Astrocyte (in vitro differentiated cells and primary cell): Measurements from ENCODE around the gene CRELD1. TPM values are rescaled to one million over a fixed set of nuclear protein-coding genes. Genes with fewer than 3 reads are reported as not detected.

Experiments used
- DNase-seq: peaks from one replicate; pipeline ENCODE4 v3.0.0-alpha.2; 2010; ENCODE audit warnings: low read depth
- FAIRE-seq: peaks from 2 replicates; lab custom pipeline; 2011; peaks lifted over from hg19 to GRCh38; lab: Jason Lieb, UNC
- H2AFZ ChIP-seq: 2 replicates; pipeline ENCODE4 v1.6.0; 2012; ENCODE audit warnings: low read depth, low read length, inconsistent platforms
- H3K27ac ChIP-seq: 2 replicates; pipeline ENCODE4 v1.5.1; 2011; ENCODE audit warnings: low read depth, low read length, inconsistent platforms
- H3K27me3 ChIP-seq: 2 replicates; pipeline ENCODE4 v1.6.0; 2011; ENCODE audit warnings: low read length, inconsistent platforms; ENCODE audit not compliant: insufficient read depth
- H3K36me3 ChIP-seq: 2 replicates; pipeline ENCODE4 v1.5.1; 2011; ENCODE audit warnings: low read length, inconsistent platforms; ENCODE audit not compliant: insufficient read depth
- H3K4me1 ChIP-seq: 2 replicates; pipeline ENCODE4 v1.5.1; 2011; ENCODE audit warnings: low read length, inconsistent platforms; ENCODE audit not compliant: insufficient read depth
- H3K4me2 ChIP-seq: 2 replicates; pipeline ENCODE4 v1.6.0; 2012; ENCODE audit warnings: low read length, inconsistent platforms
- H3K4me3 ChIP-seq: 2 replicates; pipeline ENCODE4 v1.5.1; 2011; ENCODE audit warnings: low read depth, mild to moderate bottlenecking, low read length, inconsistent platforms; ENCODE audit not compliant: insufficient read depth
- H3K79me2 ChIP-seq: 2 replicates; pipeline ENCODE4 v1.6.0; 2012; ENCODE audit warnings: mild to moderate bottlenecking, low read length, inconsistent platforms; ENCODE audit not compliant: insufficient read depth
- H3K9ac ChIP-seq: 2 replicates; pipeline ENCODE4 v1.6.0; 2012; ENCODE audit warnings: mild to moderate bottlenecking, low read length, inconsistent platforms
- H3K9me3 ChIP-seq: 2 replicates; pipeline ENCODE4 v1.5.1; 2012; ENCODE audit warnings: low read depth, mild to moderate bottlenecking, low read length, inconsistent platforms; ENCODE audit not compliant: insufficient read depth
- H4K20me1 ChIP-seq: 2 replicates; pipeline ENCODE4 v1.6.0; 2012; ENCODE audit warnings: low read length, inconsistent platforms; ENCODE audit not compliant: insufficient read depth
- H3K27ac Mint-ChIP-seq: one replicate; pipeline ENCODE4 v1.8.0; 2021; ENCODE audit warnings: mild to moderate bottlenecking, mixed read lengths; ENCODE audit not compliant: unreplicated experiment
- H3K27me3 Mint-ChIP-seq: one replicate; pipeline ENCODE4 v1.8.0; 2021; ENCODE audit warnings: low read depth, mixed read lengths; ENCODE audit not compliant: unreplicated experiment
- H3K36me3 Mint-ChIP-seq: one replicate; pipeline ENCODE4 v1.8.0; 2021; ENCODE audit warnings: low read depth, mixed read lengths; ENCODE audit not compliant: unreplicated experiment
- H3K4me1 Mint-ChIP-seq: one replicate; pipeline ENCODE4 v1.8.0; 2021; ENCODE audit warnings: low read depth, mixed read lengths; ENCODE audit not compliant: unreplicated experiment
- H3K4me3 Mint-ChIP-seq: one replicate; pipeline ENCODE4 v1.8.0; 2021; ENCODE audit warnings: mild to moderate bottlenecking, moderate library complexity, mixed read lengths; ENCODE audit not compliant: unreplicated experiment
- H3K9me3 Mint-ChIP-seq: one replicate; pipeline ENCODE4 v1.8.0; 2021; ENCODE audit warnings: mild to moderate bottlenecking, mixed read lengths; ENCODE audit not compliant: unreplicated experiment
- EZH2 ChIP-seq: IDR thresholded peaks from 2 replicates; pipeline ENCODE4 v1.6.1; 2012; ENCODE audit warnings: mild to moderate bottlenecking, low read length, inconsistent platforms; ENCODE audit not compliant: insufficient read depth
- total RNA-seq: library from RNA; stranded (reverse); gene quantifications from 2 replicates; pipeline ENCODE4 v1.2.1, GENCODE V29; 2021
- TF ChIP-seq, protein P1 (sequence below): IDR thresholded peaks from 2 replicates; pipeline ENCODE4 v1.5.1; 2011; ENCODE audit warnings: low read depth, mild to moderate bottlenecking, inconsistent platforms, low read length, moderate library complexity; ENCODE audit not compliant: insufficient read depth

The CRELD1 gene
- total RNA-seq, 1 donor from 2014 or later: 18.8 TPM

DNA sequence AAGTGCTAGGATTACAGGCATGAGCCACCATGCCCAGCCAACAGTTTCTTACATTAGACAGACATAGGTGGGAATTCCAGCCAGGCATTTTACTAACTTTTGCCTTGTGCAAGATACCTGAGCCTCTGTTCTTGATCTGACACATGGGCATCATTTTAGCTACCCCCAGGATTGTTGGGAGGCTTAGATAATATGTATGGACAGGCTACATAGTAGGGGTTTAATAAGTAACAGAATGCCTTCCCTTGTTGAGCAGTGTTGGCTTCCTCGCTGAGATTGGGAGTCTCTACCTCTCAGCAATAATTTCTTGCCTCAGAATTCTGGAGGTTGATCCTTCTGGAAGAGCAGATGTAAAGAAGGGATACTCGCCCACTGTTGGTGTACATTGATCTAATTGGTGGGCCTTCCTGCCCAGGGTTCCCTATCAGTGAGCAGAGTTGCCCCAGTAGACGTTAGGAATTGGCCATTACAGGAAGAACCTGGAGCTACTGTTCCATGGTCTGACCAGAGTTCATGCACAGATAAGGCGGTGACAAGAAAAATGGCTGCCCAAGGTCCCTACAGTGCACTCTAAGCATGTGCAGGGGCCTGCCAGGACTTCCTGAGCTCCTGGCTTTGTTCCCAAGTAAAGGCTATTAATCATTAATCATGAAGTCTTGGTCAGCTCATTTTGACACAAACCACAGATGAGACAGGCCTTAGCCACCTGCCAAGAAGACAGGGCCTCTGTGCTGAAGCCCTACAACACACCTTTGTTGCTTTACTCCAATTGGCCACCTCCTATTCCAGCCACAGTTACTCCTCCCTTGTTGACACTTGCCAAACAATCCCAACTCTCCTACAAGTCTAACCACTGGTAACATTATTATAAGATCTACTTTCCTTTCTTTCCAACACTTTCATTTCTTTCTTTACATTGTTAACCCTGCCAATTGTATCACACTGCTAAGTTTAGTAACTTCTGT lies 35.9 kb upstream of the CRELD1 start:
- Mint-ChIP-seq H3K4me3 (no peak overlapping the region), H3K9me3 (no peaks in the 10 kb centered on the region), H3K36me3 (peaks cover 16% of the 10 kb centered on the region), H3K4me1 (peaks cover 36% of the 10 kb centered on the region), H3K27me3 (no peaks in the 10 kb centered on the region), H3K27ac (peak overlapping the region; percentile 16)
- Histone ChIP-seq H2AFZ (no peak overlapping the region), H3K27me3 (no peaks in the 10 kb centered on the region), H3K36me3 (peaks cover 9% of the 10 kb centered on the region), H3K4me1 (peaks cover 19% of the 10 kb centered on the region), H4K20me1 (peaks cover 28% of the 10 kb centered on the region), H3K4me2 (no peak overlapping the region), H3K9ac (no peak overlapping the region), H3K9me3 (no peaks in the 10 kb centered on the region), H3K27ac (no peak overlapping the region), H3K4me3 (no peak overlapping the region), H3K79me2 (peaks cover 10% of the 10 kb centered on the region)
- peak; percentile 53 for DNase-seq
- no peak for FAIRE-seq
- TF ChIP-seq EZH2: no peak
- TF ChIP-seq, protein P1, sequence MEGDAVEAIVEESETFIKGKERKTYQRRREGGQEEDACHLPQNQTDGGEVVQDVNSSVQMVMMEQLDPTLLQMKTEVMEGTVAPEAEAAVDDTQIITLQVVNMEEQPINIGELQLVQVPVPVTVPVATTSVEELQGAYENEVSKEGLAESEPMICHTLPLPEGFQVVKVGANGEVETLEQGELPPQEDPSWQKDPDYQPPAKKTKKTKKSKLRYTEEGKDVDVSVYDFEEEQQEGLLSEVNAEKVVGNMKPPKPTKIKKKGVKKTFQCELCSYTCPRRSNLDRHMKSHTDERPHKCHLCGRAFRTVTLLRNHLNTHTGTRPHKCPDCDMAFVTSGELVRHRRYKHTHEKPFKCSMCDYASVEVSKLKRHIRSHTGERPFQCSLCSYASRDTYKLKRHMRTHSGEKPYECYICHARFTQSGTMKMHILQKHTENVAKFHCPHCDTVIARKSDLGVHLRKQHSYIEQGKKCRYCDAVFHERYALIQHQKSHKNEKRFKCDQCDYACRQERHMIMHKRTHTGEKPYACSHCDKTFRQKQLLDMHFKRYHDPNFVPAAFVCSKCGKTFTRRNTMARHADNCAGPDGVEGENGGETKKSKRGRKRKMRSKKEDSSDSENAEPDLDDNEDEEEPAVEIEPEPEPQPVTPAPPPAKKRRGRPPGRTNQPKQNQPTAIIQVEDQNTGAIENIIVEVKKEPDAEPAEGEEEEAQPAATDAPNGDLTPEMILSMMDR: no peak

- Histone ChIP-seq H3K27me3 (no peaks in the 10 kb centered on the region), H3K4me3 (no peak overlapping the region), H3K4me2 (no peak overlapping the region), H3K9ac (no peak overlapping the region), H3K4me1 (peaks cover 24% of the 10 kb centered on the region), H3K9me3 (no peaks in the 10 kb centered on the region), H3K27ac (no peak overlapping the region), H2AFZ (no peak overlapping the region), H3K79me2 (peaks cover 5% of the 10 kb centered on the region), H3K36me3 (peaks cover 3% of the 10 kb centered on the region), H4K20me1 (peaks cover 21% of the 10 kb centered on the region)
- Mint-ChIP-seq H3K4me3 (no peak overlapping the region), H3K9me3 (no peaks in the 10 kb centered on the region), H3K36me3 (peaks cover 9% of the 10 kb centered on the region), H3K27me3 (no peaks in the 10 kb centered on the region), H3K4me1 (peaks cover 45% of the 10 kb centered on the region), H3K27ac (no peak overlapping the region)
- TF ChIP-seq, protein P1: no peak
- no peak for TF ChIP-seq EZH2
- FAIRE-seq: no peak
- no peak for DNase-seq
Measured at GRCh38 chr3:9898467-9899241, 35.0 kb upstream of the CRELD1 start.
